MM.1S (cell line): ENCODE data around the gene RNF182.

Experiments
- EZH2 ChIP-seq: fragments of 300-600 bp; sonication (generic); optimal IDR thresholded peaks from 2 replicates; pipeline ENCODE3; 2017; ENCODE audit warnings: low read depth, mild to moderate bottlenecking, antibody characterized with exemption, low read length, mixed read lengths
- TF ChIP-seq, protein P1 (sequence below): fragments of 300-600 bp; sonication (generic); IDR thresholded peaks from 2 replicates; pipeline ENCODE4 v1.5.1; 2016; ENCODE audit warnings: antibody characterized with exemption, low read length, mixed read lengths

DNA sequence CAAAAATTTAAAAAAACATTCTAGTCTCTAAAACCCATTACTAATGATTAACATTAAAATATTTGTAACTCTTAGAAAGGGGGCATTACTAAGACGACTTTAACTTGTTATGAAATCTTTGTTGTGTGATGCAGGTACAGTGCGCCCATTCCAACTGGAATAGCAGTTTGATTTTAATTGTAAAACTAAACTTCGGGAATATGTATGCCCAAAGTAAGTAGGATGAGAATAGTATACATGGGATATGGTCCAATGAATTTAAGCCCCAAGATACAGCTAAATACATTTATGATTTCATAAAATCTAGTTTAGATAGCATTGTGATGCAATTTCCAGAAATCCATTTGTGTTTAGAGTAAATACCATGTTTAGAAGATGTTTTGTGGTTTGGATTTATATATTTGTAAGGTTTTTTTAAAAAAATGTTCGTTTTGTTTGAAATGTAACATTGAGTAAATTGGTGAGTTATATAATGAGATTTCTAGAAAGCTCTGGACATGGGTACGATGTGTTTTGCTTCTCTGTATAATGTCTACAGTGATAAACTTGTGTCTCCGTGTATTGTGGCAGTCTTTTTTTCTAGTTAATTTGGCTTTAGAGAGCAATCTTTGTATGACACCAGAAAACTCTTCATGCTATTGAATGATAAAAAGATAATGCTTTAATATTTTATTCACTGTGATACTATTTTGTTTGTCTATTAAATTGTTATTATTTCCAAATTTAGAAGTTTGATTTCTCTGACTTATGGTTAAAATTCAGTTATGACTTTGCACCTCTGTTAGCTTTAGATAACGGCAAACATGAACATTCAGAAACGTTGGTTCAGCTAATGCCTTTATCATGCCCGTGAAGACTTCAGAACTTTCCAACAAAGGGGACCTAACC, 54.8 kb downstream of the RNF182 start:
- TF ChIP-seq, protein P1, sequence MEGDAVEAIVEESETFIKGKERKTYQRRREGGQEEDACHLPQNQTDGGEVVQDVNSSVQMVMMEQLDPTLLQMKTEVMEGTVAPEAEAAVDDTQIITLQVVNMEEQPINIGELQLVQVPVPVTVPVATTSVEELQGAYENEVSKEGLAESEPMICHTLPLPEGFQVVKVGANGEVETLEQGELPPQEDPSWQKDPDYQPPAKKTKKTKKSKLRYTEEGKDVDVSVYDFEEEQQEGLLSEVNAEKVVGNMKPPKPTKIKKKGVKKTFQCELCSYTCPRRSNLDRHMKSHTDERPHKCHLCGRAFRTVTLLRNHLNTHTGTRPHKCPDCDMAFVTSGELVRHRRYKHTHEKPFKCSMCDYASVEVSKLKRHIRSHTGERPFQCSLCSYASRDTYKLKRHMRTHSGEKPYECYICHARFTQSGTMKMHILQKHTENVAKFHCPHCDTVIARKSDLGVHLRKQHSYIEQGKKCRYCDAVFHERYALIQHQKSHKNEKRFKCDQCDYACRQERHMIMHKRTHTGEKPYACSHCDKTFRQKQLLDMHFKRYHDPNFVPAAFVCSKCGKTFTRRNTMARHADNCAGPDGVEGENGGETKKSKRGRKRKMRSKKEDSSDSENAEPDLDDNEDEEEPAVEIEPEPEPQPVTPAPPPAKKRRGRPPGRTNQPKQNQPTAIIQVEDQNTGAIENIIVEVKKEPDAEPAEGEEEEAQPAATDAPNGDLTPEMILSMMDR, result no peak
- TF ChIP-seq EZH2, result no peak
